ENCODE measurements around the gene JAKMIP1.
"Not testable (repeated sequence)": the region's sequence is repeated elsewhere in the genome, so short reads cannot be mapped to it uniquely, and the experiment has no call there.

Gene JAKMIP1

GRCh38 chr4:6229095-6229494 is 28.7 kb upstream of the JAKMIP1 start:
- no peak for DNase-seq (ENCODE audit: low read depth in 2 of 2)

GRCh38 chr4:6228158-6229067 is 28.1 kb upstream of the JAKMIP1 start:
- DNase-seq (ENCODE audit: low read depth in 2 of 2) = no peak

- DNase-seq (ENCODE audit: low read depth in 2 of 2) = no peak
Measured at GRCh38 chr4:6227412-6228157, 27.2 kb upstream of the JAKMIP1 start.

- DNase-seq (ENCODE audit: low read depth in 2 of 2) = no peak
Measured at GRCh38 chr4:6226506-6226905, 26.2 kb upstream of the JAKMIP1 start.

- DNase-seq (ENCODE audit: low read depth in 2 of 2) = no peak
Measured at GRCh38 chr4:6225469-6225868, 25.1 kb upstream of the JAKMIP1 start.

GRCh38 chr4:6224735-6225134 is 24.4 kb upstream of the JAKMIP1 start:
- no peak for DNase-seq (ENCODE audit: low read depth in 2 of 2)

GRCh38 chr4:6222761-6223292 is 22.5 kb upstream of the JAKMIP1 start:
- DNase-seq (ENCODE audit: low read depth in 2 of 2) = no peak

GRCh38 chr4:6221851-6222760 is 21.8 kb upstream of the JAKMIP1 start:
- DNase-seq (ENCODE audit: low read depth in 2 of 2) = no peak

- no peak for DNase-seq (ENCODE audit: low read depth in 2 of 2)
Measured at GRCh38 chr4:6221301-6221850, 21.0 kb upstream of the JAKMIP1 start.

- DNase-seq (ENCODE audit: low read depth in 2 of 2) = no peak
Measured at GRCh38 chr4:6217716-6218381, 17.5 kb upstream of the JAKMIP1 start.

GRCh38 chr4:6216588-6216987 is 16.2 kb upstream of the JAKMIP1 start:
- no peak for DNase-seq (ENCODE audit: low read depth in 2 of 2)

GRCh38 chr4:6209921-6210320 is 9.6 kb upstream of the JAKMIP1 start:
- no peak for DNase-seq (ENCODE audit: low read depth in 2 of 2)

- DNase-seq (ENCODE audit: low read depth in 2 of 2) = not testable (repeated sequence)
Measured at GRCh38 chr4:6209291-6209690, 8.9 kb upstream of the JAKMIP1 start.

- DNase-seq (ENCODE audit: low read depth in 2 of 2) = no peak
Measured at GRCh38 chr4:6208416-6208815, 8.1 kb upstream of the JAKMIP1 start.

- DNase-seq (ENCODE audit: low read depth in 2 of 2) = no peak
Measured at GRCh38 chr4:6207602-6208001, 7.3 kb upstream of the JAKMIP1 start.

- DNase-seq (ENCODE audit: low read depth in 2 of 2) = no peak
Measured at GRCh38 chr4:6206771-6207290, 6.5 kb upstream of the JAKMIP1 start.

- no peak for DNase-seq (ENCODE audit: low read depth in 2 of 2)
Measured at GRCh38 chr4:6205973-6206372, 5.6 kb upstream of the JAKMIP1 start.

- DNase-seq (ENCODE audit: low read depth in 2 of 2) = no peak
Measured at GRCh38 chr4:6205567-6205931, 5.2 kb upstream of the JAKMIP1 start.

GRCh38 chr4:6204871-6205566 is 4.7 kb upstream of the JAKMIP1 start:
- no peak for DNase-seq (ENCODE audit: low read depth in 2 of 2)

- DNase-seq (ENCODE audit: low read depth in 2 of 2) = no peak
Measured at GRCh38 chr4:6204098-6204497, 3.7 kb upstream of the JAKMIP1 start.
